K562 (cell line): ENCODE measurements around the gene SLC9A3. TPM values are rescaled to one million over a fixed set of nuclear protein-coding genes. Genes with fewer than 3 reads are reported as not detected.

ENCODE experiments used
- ATAC-seq: fragments of 200-7000 bp; cut with Tn5 transposase; 3 replicates; pipeline ENCODE4 v1.9.1; 2020; ENCODE audit warnings: moderate library complexity
- BruUV-seq: library from RNA; stranded (reverse); fragments of 400-500 nt; replicated peaks from 2 replicates; lab custom pipeline; 2021; lab: Mats Ljungman, UMichigan
- CTCF ChIA-PET: fragments of 300-600 bp; formaldehyde crosslinking; extraction: SDS; loops from one replicate; lab custom pipeline; 2021; ENCODE audit warnings: low intra/inter-chr PET ratio; lab: Yijun Ruan, JAX
- POLR2A ChIA-PET: fragments of 300-600, 350-650 bp; sonication (Branson Sonifier 250); formaldehyde crosslinking; extraction: SDS; loops from one replicate; lab custom pipeline; 2021; ENCODE audit warnings: antibody characterized with exemption, inconsistent platforms; lab: Yijun Ruan, JAX
- DNase-seq, 4 experiments: peaks; one replicate each; pipeline versions ENCODE4 v3.0.0 to v3.0.0-alpha.2; 2011 to 2018; ENCODE audit warnings: low spot score in 3 of 4, mixed read lengths in 3 of 4; ENCODE audit errors: extremely low read depth in 1 of 4
- FAIRE-seq: peaks from 2 replicates; lab custom pipeline; 2011; peaks lifted over from hg19 to GRCh38; lab: Jason Lieb, UNC
- H2AFZ ChIP-seq: 2 replicates; pipeline ENCODE4 v1.6.0; 2011; ENCODE audit warnings: low read depth, low read length, control low read depth, inconsistent platforms
- H3K27ac ChIP-seq: fragments of 200-600 bp; 3 replicates; pipeline ENCODE4 v1.8.0; 2011; ENCODE audit warnings: low read depth, mild to moderate bottlenecking, control low read depth, inconsistent platforms, low read length, moderate library complexity, mixed read lengths; ENCODE audit errors: extremely low read depth
- H3K27me3 ChIP-seq, 2 experiments: fragments of 300-600 bp in 1 of 2; 2 replicates in 1 of 2; 3 replicates in 1 of 2; pipeline versions ENCODE4 v1.6.0 to v1.8.0; 2011; ENCODE audit warnings: inconsistent platforms in 2 of 2, low read length in 2 of 2, mild to moderate bottlenecking in 1 of 2, mixed read lengths in 1 of 2, moderate library complexity in 1 of 2; ENCODE audit not compliant: control insufficient read depth in 2 of 2, insufficient read depth in 2 of 2
- H3K36me3 ChIP-seq: fragments of 300-600 bp; 3 replicates; pipeline ENCODE4 v1.8.0; 2011; ENCODE audit warnings: mild to moderate bottlenecking, low read length, inconsistent platforms; ENCODE audit not compliant: control insufficient read depth, insufficient read depth
- H3K4me1 ChIP-seq, 2 experiments: fragments of 200-600 bp in 1 of 2; replicated peaks in 1 of 2; 2 replicates in 1 of 2; 3 replicates in 1 of 2; pipeline versions ENCODE4 v1.5.1 to v1.8.0; 2011; ENCODE audit warnings: inconsistent platforms in 2 of 2, low read length in 2 of 2, mild to moderate bottlenecking in 1 of 2, mixed read lengths in 1 of 2, moderate library complexity in 1 of 2; ENCODE audit not compliant: control insufficient read depth in 2 of 2, insufficient read depth in 2 of 2
- H3K4me2 ChIP-seq: 2 replicates; pipeline ENCODE4 v1.6.1; 2011; ENCODE audit warnings: low read length, control low read depth, inconsistent platforms, mixed read lengths; ENCODE audit not compliant: insufficient read depth
- H3K4me3 ChIP-seq: fragments of 200-600 bp; sonication (generic), shearing (Covaris generic); 2 replicates; pipeline ENCODE4 v1.5.1; 2016; ENCODE audit warnings: control low read depth, inconsistent platforms
- H3K79me2 ChIP-seq: fragments of 200-600 bp; 3 replicates; pipeline ENCODE4 v1.8.0; 2011; ENCODE audit warnings: low read length, inconsistent platforms; ENCODE audit not compliant: control insufficient read depth, insufficient read depth
- H3K9ac ChIP-seq, 2 experiments: 2 replicates each; pipeline versions ENCODE4 v1.6.0 to v1.6.1; 2011; ENCODE audit warnings: low read depth in 2 of 2, low read length in 2 of 2, control low read depth in 1 of 2, inconsistent platforms in 1 of 2, mild to moderate bottlenecking in 1 of 2, mixed read lengths in 1 of 2; ENCODE audit not compliant: insufficient read depth in 1 of 2
- H3K9me1 ChIP-seq: one replicate; pipeline ENCODE4 v1.6.0; 2011; ENCODE audit warnings: inconsistent platforms, mild to moderate bottlenecking, low read length, moderate library complexity; ENCODE audit not compliant: control insufficient read depth, insufficient read depth
- H3K9me3 ChIP-seq: replicated peaks from 2 replicates; pipeline ENCODE4 v1.5.1; 2011; ENCODE audit warnings: low read depth, low read length, inconsistent platforms; ENCODE audit not compliant: control insufficient read depth, insufficient read depth
- H4K20me1 ChIP-seq: replicated peaks from 2 replicates; pipeline ENCODE4 v1.6.1; 2011; ENCODE audit warnings: low read length, inconsistent platforms, mixed read lengths; ENCODE audit not compliant: control insufficient read depth, insufficient read depth
- ATF1 ChIP-seq, 2 experiments: fragments of 450-650 bp in 1 of 2; IDR thresholded peaks; 2 replicates each; pipeline ENCODE4 v1.6.1; 2016; ENCODE audit warnings: missing compliant biosample characterization in 1 of 2, missing genetic modification characterization in 1 of 2
- CREB5 ChIP-seq: fragments of 250-450 bp; sonication (Bioruptor Pico); IDR thresholded peaks from 2 replicates; pipeline ENCODE4 v1.5.0; 2020; ENCODE audit warnings: mild to moderate bottlenecking
- FOS ChIP-seq: IDR thresholded peaks from 3 replicates; pipeline ENCODE4 v1.6.1; 2011; ENCODE audit not compliant: insufficient read length; ENCODE audit errors: extremely low read depth
- POLR2B ChIP-seq: fragments of 450-650 bp; IDR thresholded peaks from 2 replicates; pipeline ENCODE4 v1.6.1; 2018; ENCODE audit warnings: low read depth; ENCODE audit not compliant: partially characterized antibody
- SIN3B ChIP-seq: fragments of 450-650 bp; IDR thresholded peaks from 2 replicates; pipeline ENCODE4 v1.6.1; 2017; ENCODE audit warnings: low read depth, mild to moderate bottlenecking, moderate library complexity
- STAT6 ChIP-seq: sonication (generic); formaldehyde crosslinking; IDR thresholded peaks from 2 replicates; pipeline ENCODE4 v1.8.1; 2023; ENCODE audit warnings: mild to moderate bottlenecking, missing genetic modification reagents
- TAF15 ChIP-seq: fragments of 200-400 bp; formaldehyde crosslinking; IDR thresholded peaks from 2 replicates; pipeline ENCODE4 v1.6.1; 2017; ENCODE audit warnings: mild to moderate bottlenecking, low read depth, low read length, moderate library complexity
- WGBS: fragments of 100-300 bp; shearing (Covaris generic); methylation state at CpG from one replicate; pipeline ENCODE4 v1.1.6; 2016; ENCODE audit warnings: low coverage, mixed read lengths; ENCODE audit not compliant: insufficient coverage; ENCODE audit errors: missing lambda C conversion rate; 5-methylcytosine and 5-hydroxymethylcytosine counted together
- in situ Hi-C: fragments of 300-500 bp; cut with MboI; formaldehyde crosslinking; loops from 4 replicates; pipeline ENCODE4 v1.15.0; 2018; ENCODE audit warnings: inconsistent platforms, mixed read lengths
- intact Hi-C: fragments of 100-400 bp; cut with micrococcal nuclease; formaldehyde crosslinking; loops from 2 replicates; pipeline ENCODE4 v1.14.2; 2022
- polyA plus RNA-seq, 8 experiments: library from polyadenylated mRNA; depleted of rRNA in 4 of 8; stranded (reverse) in 5 of 8; unstranded in 3 of 8; fragments of >200 nt; fragmentation: Nextera tagmentation in 2 of 8; fragmentation: Illumina TruSeq in 1 of 8; extraction: Ambion mirVana in 2 of 8; extraction: Trizol in 1 of 8; gene quantifications; 2 replicates each; pipeline versions ENCODE4 v1.2.1 to v1.2.3, GENCODE V29; 2011 to 2014; ENCODE audit warnings: inconsistent platforms in 1 of 8, missing spikeins in 1 of 8
- total RNA-seq, 7 experiments: library from RNA; depleted of rRNA in 6 of 7; stranded (reverse); fragments of >200 nt in 6 of 7; fragmentation: Illumina TruSeq in 2 of 7; extraction: Trizol in 2 of 7; gene quantifications; 2 replicates each; pipeline versions ENCODE4 v1.2.1 to v1.2.3, GENCODE V29; 2011 to 2021; ENCODE audit warnings: low replicate concordance in 1 of 7

The SLC9A3 gene
- total and polyA plus RNA-seq, 9 of the 15 experiments (the other 6 are each of a cell fraction or from before 2014, with no cell fraction given), result 1.5 to 5.8 (median 3.7) TPM; not detected in 2

GRCh38 chr5:431711-432050 lies 92.6 kb downstream of the SLC9A3 start:
- CTCF ChIA-PET, result interaction anchor here (1.0 to 1.2 kb wide), 2 partner anchors 236 to 389 kb away, joined by 3 to 5 read pairs; no protein-coding TSS in a partner anchor

More at GRCh38 chr5:431711-432050, 92.6 kb downstream of the SLC9A3 start:
- intact Hi-C loops, result loop anchor here (1.0 kb wide), 1 partner anchor 114 kb away; no protein-coding TSS in a partner anchor
- Histone ChIP-seq H3K9me3 (no peaks in the 10 kb centered on the region), H3K9me1 (no peaks in the 10 kb centered on the region), H3K4me1 (peaks cover 0 to 51% of the 10 kb centered on the region in 2 experiments; a peak in 2 of 5 replicates), H3K9ac (no peak overlapping the region), H4K20me1 (no peaks in the 10 kb centered on the region; the same call in 1 of the 2 replicates), H3K4me2 (no peak overlapping the region)
- WGBS, result 26% methylated on average over 4 of the region's 4 CpGs
- DNase-seq, result no peak
- TF ChIP-seq CREB5 (CRISPR knock-in tag) (no peak), SIN3B (no peak), FOS (no peak), TAF15 (no peak), POLR2B (no peak), ATF1 (CRISPR knock-in tag; IDR thresholded peaks at IDR 0.05) (no peak), ATF1 (tag; IDR thresholded peaks at IDR 0.05) (no peak), STAT6 (CRISPR knock-in tag) (no peak)
- TF ChIP-seq, all 486 proteins: peak for 0
- H3K27me3 ChIP-seq, result peaks cover 44 to 90% of the 10 kb centered on the region in 2 experiments
- in situ Hi-C loops, result loop anchor here (5.0 kb wide), 1 partner anchor 119 kb away; no protein-coding TSS in a partner anchor
- no peak overlapping the region for H2AFZ ChIP-seq
- no peaks in the 10 kb centered on the region for H3K36me3 ChIP-seq
- no peak overlapping the region for H3K4me3 ChIP-seq
- BruUV-seq, result no TSS peak
- no peak overlapping the region for H3K27ac ChIP-seq
- ATAC-seq (no peak), FAIRE-seq (peak; percentile 57)
- POLR2A ChIA-PET, result interaction anchor here (0.6 to 1.0 kb wide), 4 partner anchors 9 to 702 kb away, joined by 3 to 4 read pairs (median 3); partner anchors contain the start of genes BRD9 and TRIP13
- no peaks in the 10 kb centered on the region for H3K79me2 ChIP-seq
